ENCODE data around the gene NPIPA5.
"Not testable (repeated sequence)": the region's sequence is repeated elsewhere in the genome, so short reads cannot be mapped to it uniquely, and the experiment has no call there.

Gene NPIPA5

DNA sequence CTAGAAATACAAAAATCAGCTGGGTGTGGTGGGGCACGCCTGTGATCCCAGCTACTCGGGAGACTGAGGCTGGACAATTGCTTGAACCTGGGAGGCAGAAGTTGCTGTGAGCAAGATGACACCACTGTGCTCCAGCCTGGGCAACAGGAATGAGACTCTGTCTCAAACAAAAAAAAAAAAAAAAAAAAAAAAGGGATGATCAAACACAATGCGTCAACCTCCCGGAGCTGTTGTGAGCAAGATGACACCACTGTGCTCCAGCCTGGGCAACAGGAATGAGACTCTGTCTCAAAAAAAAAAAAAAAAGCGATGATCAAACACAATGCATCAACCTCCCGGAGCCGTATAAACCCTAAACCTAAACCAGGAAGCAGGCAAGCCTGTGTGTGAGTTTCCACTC lies 20.6 kb downstream of the NPIPA5 start:
- DNase-seq (ENCODE audit: extremely low spot score); CTCF ChIA-PET; POLR2A ChIA-PET: not testable (repeated sequence)

DNA sequence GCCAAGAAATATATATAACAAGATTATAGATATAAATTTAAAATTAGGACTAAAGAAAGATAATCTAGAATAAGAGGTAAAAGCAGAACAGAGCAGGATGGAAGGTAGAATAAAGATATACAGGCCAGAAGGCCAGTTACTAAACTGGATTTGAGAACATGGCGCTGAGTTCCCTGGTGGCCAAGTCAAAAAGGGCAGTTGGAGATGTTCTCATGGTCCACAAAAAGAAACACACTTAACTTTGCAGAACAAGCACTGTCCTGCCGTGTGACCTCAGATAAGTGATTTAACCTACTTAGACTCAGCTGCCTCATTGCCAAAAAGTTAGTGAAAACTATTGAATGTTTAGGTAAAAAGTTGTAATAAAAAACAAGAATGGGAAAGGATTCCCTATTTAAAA lies 23.2 kb downstream of the NPIPA5 start:
- CTCF ChIA-PET; DNase-seq (ENCODE audit: extremely low spot score); POLR2A ChIA-PET: not testable (repeated sequence)

DNA sequence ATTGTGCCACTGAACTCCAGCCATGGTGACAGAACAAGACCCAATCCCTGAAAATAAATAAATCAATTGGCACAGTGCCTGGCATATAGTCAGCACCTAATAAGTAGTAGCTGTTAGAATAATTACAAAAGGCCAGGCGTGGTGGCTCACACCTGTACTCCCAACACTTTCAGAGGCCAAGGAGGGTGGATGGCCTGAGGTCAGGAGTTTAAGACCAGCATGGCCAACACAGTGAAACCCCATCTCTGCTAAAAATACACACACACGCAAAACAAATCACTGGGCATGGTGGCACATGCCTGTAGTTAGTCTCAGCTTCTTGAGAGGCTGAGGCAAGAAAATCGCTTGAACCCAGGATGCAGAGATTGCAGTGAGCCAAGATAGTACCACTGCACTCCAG lies 25.2 kb downstream of the NPIPA5 start:
- CTCF ChIA-PET; POLR2A ChIA-PET; DNase-seq (ENCODE audit: extremely low spot score): not testable (repeated sequence)

DNA sequence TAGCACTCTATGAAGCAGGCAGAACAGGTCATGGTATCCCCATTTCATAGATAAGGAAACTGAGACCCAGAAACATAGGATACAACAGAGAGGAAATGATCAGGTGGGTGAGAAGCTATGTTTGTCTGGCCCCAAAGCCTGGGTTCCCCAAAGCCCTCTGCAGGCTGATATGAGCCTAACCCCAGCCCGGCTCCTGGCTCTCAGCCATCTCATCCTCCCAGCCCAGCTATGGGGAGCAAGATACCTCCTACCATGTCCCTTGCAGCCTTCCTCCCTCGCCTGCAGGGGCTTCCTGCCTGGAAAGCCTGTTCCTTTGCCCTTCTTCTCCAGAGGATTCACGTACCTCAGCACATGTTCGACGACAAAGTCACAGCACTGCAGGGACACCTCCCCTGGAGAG lies 26.3 kb downstream of the NPIPA5 start:
- DNase-seq (ENCODE audit: extremely low spot score); POLR2A ChIA-PET; CTCF ChIA-PET: not testable (repeated sequence)

DNA sequence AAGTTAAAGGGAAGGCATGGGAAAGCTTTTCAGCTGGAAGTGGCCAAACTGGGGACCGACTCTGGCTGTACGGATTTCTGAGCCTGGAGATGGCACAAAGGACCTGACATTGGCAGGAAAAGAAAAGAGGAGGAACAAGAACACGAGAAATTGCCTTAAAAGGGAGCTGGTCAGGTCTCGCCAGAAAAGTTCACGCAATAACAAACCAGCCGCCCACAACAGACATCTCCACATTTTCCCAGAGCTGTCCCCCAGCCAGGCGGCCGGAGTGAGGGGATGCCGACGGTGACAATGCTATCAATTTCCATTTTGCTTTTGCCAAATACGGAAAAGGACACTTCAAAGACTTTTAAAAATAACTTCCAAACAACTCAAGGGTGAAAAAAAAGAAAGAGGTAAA lies 26.8 kb downstream of the NPIPA5 start:
- DNase-seq (ENCODE audit: extremely low spot score); CTCF ChIA-PET; POLR2A ChIA-PET: not testable (repeated sequence)

DNA sequence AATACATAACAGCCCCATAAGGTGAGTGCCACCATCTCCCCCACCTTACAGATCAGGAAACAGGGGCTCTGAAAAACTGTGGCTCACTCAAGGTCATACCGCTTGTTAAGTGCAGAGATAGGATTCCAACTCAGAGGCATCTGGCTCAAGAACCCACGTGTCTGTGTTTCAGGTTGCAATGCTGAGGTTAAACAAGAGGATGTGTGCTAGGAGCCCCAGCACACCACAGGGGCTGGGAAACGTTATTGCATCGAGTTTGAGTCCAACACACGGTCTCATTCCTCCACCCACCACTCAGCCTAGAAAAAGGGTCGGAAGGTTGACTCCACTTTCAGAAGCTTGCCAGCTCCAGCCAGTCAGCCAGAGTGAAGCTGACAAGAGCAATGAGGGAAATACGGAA lies 29.4 kb downstream of the NPIPA5 start:
- CTCF ChIA-PET; DNase-seq (ENCODE audit: extremely low spot score); POLR2A ChIA-PET: not testable (repeated sequence)

DNA sequence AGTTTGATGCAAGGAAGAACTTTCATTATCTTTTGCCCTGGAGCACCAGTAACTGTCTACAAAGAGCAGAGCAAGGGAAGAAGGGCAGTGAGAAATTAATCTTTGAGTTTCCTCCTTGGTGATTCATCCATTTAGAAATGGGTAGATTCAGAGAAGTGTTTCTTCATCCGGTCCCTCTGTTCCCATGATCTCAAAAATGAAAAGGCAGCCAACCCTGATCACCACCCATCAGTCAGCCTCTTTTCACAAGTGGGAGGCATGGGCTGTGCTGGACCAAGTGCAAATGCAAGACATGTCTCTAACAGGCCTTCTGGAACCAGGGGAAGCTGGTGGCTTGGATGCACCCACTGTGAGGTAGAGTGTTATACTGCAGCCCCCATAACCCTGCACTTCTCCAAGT lies 35.8 kb downstream of the NPIPA5 start:
- DNase-seq (ENCODE audit: extremely low spot score); CTCF ChIA-PET; POLR2A ChIA-PET: not testable (repeated sequence)

DNA sequence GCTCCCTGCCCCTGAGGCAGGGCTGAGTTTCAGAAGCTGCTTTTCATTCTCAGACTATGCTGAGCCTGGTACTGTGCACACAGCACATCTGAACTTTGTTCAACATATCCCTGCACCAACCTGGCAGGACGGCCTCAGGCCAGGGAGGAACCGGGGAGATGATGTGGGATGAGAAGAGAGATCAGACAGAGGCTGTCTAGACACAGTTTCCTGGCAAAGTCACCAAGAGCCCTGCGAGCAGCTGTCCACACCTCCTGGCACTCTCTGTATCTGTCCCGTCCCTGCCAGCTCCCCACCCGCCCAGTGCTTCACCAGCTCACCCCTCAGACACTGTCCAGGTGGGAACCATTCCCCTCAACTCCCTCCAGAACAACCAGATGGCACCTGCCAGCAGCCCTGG lies 39.1 kb downstream of the NPIPA5 start:
- CTCF ChIA-PET; POLR2A ChIA-PET; DNase-seq (ENCODE audit: extremely low spot score): not testable (repeated sequence)

DNA sequence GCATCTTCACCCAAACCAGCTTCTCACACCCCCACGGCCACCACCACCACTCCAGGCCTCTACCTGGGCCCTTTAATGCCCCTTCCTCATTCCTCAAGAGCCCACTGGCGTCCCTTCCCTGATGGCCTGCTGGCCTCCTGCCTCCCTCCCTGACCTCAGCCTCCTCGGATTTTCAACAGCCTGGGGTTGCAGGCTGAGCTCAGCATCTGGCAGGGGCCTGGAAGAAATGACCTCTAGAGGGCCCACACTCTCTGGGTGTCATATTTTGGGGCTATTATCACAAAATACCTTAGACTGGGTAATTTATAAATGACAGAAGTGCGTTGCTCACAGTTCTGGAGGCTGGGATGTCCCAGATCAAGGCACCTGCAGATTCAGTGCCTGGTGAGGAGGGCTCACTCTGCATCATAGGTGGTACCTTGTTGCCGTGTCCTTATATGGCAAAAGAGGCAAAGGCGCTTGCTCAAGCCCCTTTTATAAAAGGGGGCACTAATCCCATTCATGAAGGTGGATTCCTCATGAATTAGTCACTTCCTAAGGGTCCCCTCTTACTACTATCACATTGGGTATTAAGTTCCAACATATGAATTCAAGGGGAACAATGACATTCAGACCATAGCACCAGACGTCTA lies 40.0 kb downstream of the NPIPA5 start:
- CTCF ChIA-PET = not testable (repeated sequence)

DNA sequence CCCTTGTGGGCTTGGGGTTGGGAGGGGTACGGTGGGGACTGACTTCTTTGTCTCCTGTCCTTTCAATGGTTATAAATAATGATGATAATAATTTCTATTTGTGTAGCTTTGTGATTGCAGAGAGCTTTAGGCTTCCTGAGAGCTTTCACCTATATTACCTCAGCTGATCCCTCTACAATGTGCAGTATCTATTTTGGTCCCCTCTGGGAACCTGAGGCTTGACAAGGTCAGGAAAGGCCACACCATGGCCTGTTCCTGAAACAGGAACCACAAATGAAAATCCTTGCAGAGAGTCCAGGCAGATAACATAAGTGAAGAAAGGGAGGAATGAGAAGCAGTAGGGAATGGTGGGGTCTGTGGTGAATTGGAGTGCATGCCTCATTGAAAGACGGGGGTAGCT lies 42.5 kb downstream of the NPIPA5 start:
- DNase-seq (ENCODE audit: extremely low spot score); CTCF ChIA-PET; POLR2A ChIA-PET: not testable (repeated sequence)

More for the DNA sequence above, 40.0 kb downstream of the NPIPA5 start:
- DNase-seq (ENCODE audit: extremely low spot score); POLR2A ChIA-PET: not testable (repeated sequence)

DNA sequence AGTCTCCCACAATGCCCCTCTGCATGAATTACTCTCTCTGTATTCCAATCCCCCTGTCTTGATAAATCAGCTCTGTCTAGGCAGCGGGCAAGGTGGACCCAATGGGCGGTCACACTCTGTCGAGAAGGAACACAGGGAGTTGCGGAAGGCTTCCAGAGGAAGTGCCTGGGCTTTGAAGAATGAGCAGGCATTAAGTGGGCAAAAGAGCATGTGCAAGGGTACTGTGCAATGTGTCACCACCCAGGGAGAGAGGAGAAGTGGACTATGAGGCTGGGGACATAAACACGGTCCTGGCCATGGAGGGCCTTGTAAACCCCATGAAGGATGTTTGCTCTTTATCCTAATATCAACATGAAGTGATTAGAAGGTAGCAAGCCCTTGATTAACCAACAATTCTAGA lies 44.1 kb downstream of the NPIPA5 start:
- CTCF ChIA-PET; DNase-seq (ENCODE audit: extremely low spot score); POLR2A ChIA-PET: not testable (repeated sequence)

DNA sequence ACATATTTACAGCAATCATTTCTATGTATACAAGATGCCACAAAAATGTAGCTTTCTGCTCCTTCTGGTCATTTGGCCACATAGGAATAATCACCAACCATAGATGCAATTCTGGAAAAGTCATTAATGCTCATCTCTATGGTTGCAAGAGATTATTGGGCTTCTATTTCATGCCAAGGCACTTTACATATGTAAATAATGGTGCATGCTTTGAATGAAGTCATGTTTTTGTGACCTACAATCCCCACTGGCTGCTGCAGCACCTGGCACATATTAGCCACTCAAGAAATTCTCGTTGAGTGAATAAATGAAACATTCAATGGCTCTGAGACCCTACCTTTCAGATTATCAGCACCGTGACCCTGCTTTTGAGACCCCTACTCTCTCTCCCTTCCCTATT lies 47.1 kb downstream of the NPIPA5 start:
- DNase-seq (ENCODE audit: extremely low spot score); POLR2A ChIA-PET; CTCF ChIA-PET: not testable (repeated sequence)

DNA sequence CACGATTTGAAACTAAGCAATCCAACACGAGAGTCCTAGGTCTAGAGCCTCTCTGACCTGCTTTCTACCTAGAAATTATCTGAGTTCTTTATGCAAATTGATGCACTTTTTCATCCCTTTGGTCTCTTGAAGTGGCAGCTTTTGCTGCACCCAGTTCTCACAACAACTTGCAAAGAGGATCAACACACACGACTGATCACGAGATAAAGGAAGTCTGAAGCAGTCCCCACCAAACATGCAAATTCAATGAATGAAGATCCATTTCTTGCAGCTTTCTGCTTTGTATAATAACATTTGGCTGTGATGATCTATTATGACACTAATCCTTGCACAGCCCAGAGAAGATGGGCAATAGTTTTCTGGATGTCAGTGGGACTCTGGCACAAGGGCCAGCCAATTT lies 53.1 kb downstream of the NPIPA5 start:
- POLR2A ChIA-PET; CTCF ChIA-PET; DNase-seq (ENCODE audit: extremely low spot score): not testable (repeated sequence)

DNA sequence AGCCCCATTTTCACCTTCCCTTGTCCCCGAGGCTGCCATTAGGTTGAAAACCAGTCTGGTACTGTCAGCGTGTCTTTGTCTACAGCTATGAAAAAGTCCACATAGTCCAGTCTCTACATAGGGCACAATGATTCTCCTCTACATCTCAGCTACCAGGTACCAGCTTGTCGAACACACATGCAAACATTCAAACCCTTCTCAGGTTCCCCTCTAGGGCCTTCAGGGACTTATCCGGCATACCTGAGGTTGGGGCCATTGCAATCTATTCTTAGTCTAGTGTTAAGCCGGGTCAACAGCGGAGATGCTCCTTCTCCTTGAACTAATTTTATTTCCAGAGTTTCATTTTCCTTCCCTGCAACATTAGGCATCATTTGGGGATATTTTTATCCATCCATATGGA lies 54.7 kb downstream of the NPIPA5 start:
- DNase-seq (ENCODE audit: extremely low spot score); CTCF ChIA-PET; POLR2A ChIA-PET: not testable (repeated sequence)

DNA sequence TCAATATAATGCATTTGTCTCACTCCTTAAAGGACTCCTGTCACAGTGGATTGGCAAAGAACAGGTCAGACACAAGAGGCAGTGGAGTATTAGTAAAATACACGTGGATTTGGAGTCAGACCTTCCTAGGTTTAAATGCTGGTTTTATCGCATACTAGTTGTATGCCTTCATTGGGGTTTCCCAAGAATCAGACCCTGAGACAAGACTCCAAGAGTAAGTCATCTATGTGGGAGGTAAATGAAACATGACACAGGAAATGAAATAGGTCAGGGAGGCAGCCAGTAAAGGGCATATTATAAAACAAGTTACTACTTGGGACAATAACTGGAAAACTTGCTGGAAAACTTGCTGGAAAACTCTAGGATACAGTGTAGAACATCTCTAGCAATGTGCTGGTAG lies 56.9 kb downstream of the NPIPA5 start:
- POLR2A ChIA-PET; DNase-seq (ENCODE audit: extremely low spot score): not testable (repeated sequence)

DNA sequence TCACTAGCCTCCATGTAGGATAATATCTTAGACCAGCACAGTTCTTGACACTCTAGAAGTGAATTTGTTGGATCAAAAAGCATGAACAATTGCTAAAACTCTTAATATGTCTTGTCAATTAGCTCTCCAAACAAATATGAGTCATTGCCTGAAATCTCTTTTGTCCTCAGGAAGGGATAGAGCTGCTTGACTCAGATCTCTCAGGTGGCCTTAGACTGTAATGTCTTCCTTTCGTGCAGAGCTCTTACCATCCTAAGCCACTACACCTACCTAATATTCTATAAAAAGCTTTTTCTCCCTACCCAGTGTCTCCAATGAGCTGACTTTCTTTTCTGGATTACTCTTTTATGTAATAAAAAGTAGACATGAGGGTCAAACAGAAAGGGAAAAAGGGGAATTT lies 63.5 kb downstream of the NPIPA5 start:
- POLR2A ChIA-PET = not testable (repeated sequence)

More for the DNA sequence above, 56.9 kb downstream of the NPIPA5 start:
- CTCF ChIA-PET = not testable (repeated sequence)

More for the DNA sequence above, 63.5 kb downstream of the NPIPA5 start:
- CTCF ChIA-PET; DNase-seq (ENCODE audit: extremely low spot score): not testable (repeated sequence)

Measured in HEK293T (cell line).